Measurements from ENCODE around the gene REM2. TPM values are rescaled to one million over a fixed set of nuclear protein-coding genes. Genes with fewer than 3 reads are reported as not detected.

Gene REM2
- total RNA-seq, 1 experiment from 2014 or later, result 0.73 TPM

DNA sequence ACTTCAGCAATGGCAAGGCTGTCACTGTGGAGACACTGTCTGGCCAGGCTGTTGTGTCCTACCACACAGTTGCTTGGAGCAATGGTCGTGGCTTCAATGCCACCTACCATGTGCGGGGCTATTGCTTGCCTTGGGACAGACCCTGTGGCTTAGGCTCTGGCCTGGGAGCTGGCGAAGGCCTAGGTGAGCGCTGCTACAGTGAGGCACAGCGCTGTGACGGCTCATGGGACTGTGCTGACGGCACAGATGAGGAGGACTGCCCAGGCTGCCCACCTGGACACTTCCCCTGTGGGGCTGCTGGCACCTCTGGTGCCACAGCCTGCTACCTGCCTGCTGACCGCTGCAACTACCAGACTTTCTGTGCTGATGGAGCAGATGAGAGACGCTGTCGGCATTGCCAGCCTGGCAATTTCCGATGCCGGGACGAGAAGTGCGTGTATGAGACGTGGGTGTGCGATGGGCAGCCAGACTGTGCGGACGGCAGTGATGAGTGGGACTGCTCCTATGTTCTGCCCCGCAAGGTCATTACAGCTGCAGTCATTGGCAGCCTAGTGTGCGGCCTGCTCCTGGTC, 7.2 kb upstream of the REM2 start:
- H3K27me3 ChIP-seq (ENCODE audit: control insufficient read depth, insufficient read depth, low read length), result no peaks in the 10 kb centered on the region
- peak; percentile 8 for DNase-seq

DNA sequence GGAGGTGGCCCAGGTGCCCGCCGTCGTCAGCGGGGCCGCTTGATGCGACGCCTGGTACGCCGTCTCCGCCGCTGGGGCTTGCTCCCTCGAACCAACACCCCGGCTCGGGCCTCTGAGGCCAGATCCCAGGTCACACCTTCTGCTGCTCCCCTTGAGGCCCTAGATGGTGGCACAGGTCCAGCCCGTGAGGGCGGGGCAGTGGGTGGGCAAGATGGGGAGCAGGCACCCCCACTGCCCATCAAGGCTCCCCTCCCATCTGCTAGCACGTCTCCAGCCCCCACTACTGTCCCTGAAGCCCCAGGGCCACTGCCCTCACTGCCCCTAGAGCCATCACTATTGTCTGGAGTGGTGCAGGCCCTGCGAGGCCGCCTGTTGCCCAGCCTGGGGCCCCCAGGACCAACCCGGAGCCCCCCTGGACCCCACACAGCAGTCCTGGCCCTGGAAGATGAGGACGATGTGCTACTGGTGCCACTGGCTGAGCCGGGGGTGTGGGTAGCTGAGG, 6.0 kb upstream of the REM2 start:
- peaks cover 4% of the 10 kb centered on the region for H3K36me3 ChIP-seq (replicated peaks; ENCODE audit: control insufficient read depth, insufficient read depth, low read length)
- peak; percentile 27 for DNase-seq
- H3K27me3 ChIP-seq (ENCODE audit: control insufficient read depth, insufficient read depth, low read length), result peaks cover 1% of the 10 kb centered on the region; the same call in 1 of the 2 replicates
- H3K4me3 ChIP-seq (ENCODE audit: insufficient read depth, low read depth, low read length), result no peak overlapping the region

More for the DNA sequence above, 7.2 kb upstream of the REM2 start:
- H3K36me3 ChIP-seq (replicated peaks; ENCODE audit: control insufficient read depth, insufficient read depth, low read length), result peaks cover 4% of the 10 kb centered on the region
- H3K4me3 ChIP-seq (ENCODE audit: insufficient read depth, low read depth, low read length), result no peak overlapping the region

DNA sequence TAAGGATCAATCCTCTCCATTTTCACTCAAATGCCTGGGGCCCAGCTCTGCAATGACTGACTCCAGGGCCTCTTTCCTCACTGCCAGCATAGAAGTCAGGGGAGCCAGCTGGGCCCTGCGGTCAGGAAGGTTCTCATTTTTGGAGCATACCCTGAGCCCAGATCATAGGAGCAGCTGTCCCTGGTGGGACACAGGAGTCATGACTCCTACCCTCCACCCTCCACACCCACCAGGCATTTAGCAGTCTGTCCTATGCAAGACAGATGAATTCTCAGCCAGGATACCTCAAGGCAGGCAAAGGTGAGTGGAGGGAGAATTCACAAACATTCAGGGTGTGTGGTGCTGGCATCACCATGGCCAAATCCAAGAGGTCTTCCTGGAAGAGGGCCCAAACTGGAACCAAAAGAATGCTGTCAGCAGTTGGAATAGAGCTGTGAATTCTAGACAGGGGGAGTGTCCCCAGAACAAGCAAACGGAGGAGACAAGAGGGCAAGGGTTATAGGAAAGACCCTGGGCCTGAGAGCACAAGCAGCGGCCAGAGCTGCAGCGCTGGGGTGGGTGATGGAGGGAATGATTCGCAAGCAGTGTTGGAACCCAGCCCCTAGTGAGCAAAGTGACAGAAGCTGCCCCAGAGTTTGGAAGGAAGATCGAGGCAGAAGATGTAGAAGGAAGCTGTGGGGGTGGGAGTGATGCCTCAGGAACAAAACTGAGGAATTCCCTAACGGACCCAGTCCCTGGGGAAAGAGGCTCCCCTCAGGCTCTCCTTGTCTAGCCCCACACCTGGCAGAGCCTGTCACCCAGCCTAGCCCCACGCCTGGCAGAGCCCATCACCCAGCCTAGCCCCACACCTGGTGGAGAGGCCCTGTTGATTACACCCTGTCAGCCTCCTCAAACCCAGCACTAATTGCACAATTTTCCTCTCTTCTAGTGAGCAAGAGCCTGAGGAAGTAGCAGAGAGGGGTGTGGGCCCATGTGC, 4.5 kb upstream of the REM2 start:
- peak; percentile 14 for DNase-seq
- peaks cover 4% of the 10 kb centered on the region for H3K36me3 ChIP-seq (replicated peaks; ENCODE audit: control insufficient read depth, insufficient read depth, low read length)
- peaks cover 5% of the 10 kb centered on the region for H3K27me3 ChIP-seq (ENCODE audit: control insufficient read depth, insufficient read depth, low read length)
- no peak overlapping the region for H3K4me3 ChIP-seq (ENCODE audit: insufficient read depth, low read depth, low read length)

- peaks cover 2% of the 10 kb centered on the region for H3K36me3 ChIP-seq (replicated peaks; ENCODE audit: control insufficient read depth, insufficient read depth, low read length)
- no peak overlapping the region for H3K4me3 ChIP-seq (ENCODE audit: insufficient read depth, low read depth, low read length)
Observed at GRCh38 chr14:22882064-22882463, 958 bp upstream of the REM2 start.

GRCh38 chr14:22882529-22883172, 371 bp upstream of the REM2 start:
- peak overlapping the region; percentile 15; the same call in 1 of the 2 replicates for H3K4me3 ChIP-seq (ENCODE audit: insufficient read depth, low read depth, low read length)
- peak; percentile 93 for DNase-seq
- peaks cover 28% of the 10 kb centered on the region for H3K27me3 ChIP-seq (ENCODE audit: control insufficient read depth, insufficient read depth, low read length)
- H3K36me3 ChIP-seq (replicated peaks; ENCODE audit: control insufficient read depth, insufficient read depth, low read length), result peaks cover 2% of the 10 kb centered on the region

More at GRCh38 chr14:22882064-22882463, 958 bp upstream of the REM2 start:
- H3K27me3 ChIP-seq (ENCODE audit: control insufficient read depth, insufficient read depth, low read length), result peaks cover 28% of the 10 kb centered on the region
- no peak for DNase-seq

- Histone ChIP-seq H3K27me3 (ENCODE audit: control insufficient read depth, insufficient read depth, low read length) (peaks cover 28% of the 10 kb centered on the region), H3K4me3 (ENCODE audit: insufficient read depth, low read depth, low read length) (no peak overlapping the region), H3K36me3 (replicated peaks; ENCODE audit: control insufficient read depth, insufficient read depth, low read length) (no peaks in the 10 kb centered on the region)
- DNase-seq, result no peak
Observed at GRCh38 chr14:22884076-22884737, 1.2 kb downstream of the REM2 start.

DNA sequence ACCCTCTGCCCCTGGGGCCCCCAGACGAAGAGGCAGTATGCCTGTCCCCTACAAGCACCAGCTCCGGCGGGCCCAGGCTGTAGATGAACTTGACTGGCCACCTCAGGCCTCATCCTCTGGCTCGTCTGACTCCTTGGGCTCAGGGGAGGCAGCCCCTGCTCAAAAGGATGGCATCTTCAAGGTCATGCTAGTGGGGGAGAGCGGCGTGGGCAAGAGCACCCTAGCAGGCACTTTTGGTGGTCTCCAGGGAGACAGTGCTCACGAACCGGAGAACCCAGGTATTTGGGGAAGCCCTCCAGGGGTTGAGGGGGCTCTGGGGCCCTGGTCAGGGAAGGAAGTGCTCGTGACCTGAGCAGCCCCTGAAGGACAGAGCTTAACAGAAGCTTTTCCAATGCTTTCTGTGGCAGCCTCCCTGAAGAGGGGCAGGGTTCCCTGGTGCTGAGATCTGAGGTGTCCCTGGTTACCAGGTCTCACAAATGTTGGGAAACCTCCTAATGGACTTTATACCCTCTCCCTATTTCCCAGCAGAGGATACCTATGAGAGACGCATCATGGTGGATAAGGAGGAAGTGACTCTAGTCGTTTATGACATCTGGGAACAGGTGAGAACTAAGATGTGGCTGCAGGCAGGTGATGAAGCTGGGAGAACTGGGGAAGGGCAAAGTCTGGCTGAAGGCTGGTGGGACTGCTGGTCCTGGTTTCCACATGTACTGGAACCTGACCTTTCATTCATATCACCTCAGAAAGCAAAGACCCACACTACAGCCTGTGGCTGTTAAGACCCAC, 1.9 kb downstream of the REM2 start:
- no peak for DNase-seq
- peaks cover 28% of the 10 kb centered on the region for H3K27me3 ChIP-seq (ENCODE audit: control insufficient read depth, insufficient read depth, low read length)
- H3K36me3 ChIP-seq (replicated peaks; ENCODE audit: control insufficient read depth, insufficient read depth, low read length), result no peaks in the 10 kb centered on the region
- H3K4me3 ChIP-seq (ENCODE audit: insufficient read depth, low read depth, low read length), result no peak overlapping the region

DNA sequence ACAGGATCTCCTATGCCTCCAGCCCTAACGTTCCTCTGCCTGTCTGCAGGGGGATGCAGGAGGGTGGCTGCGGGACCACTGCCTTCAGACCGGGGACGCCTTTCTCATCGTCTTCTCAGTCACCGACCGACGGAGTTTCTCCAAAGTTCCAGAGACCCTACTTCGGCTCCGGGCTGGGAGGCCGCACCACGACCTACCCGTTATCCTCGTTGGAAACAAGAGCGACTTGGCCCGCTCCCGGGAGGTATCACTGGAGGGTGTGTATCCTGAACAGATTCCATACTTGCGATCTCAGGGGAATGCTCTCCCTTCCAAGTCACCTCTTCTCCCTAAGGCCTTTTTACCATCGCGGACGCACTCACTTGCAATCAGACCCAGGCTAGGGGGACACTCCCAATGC, 3.0 kb downstream of the REM2 start:
- peaks cover 28% of the 10 kb centered on the region for H3K27me3 ChIP-seq (ENCODE audit: control insufficient read depth, insufficient read depth, low read length)
- peak overlapping the region; percentile 73 for H3K4me3 ChIP-seq (ENCODE audit: insufficient read depth, low read depth, low read length)
- no peaks in the 10 kb centered on the region for H3K36me3 ChIP-seq (replicated peaks; ENCODE audit: control insufficient read depth, insufficient read depth, low read length)
- DNase-seq, result peak; percentile 36

- Histone ChIP-seq H3K4me3 (ENCODE audit: insufficient read depth, low read depth, low read length) (peak overlapping the region; percentile 73), H3K36me3 (replicated peaks; ENCODE audit: control insufficient read depth, insufficient read depth, low read length) (no peaks in the 10 kb centered on the region), H3K27me3 (ENCODE audit: control insufficient read depth, insufficient read depth, low read length) (peaks cover 26% of the 10 kb centered on the region)
- DNase-seq, result peak; percentile 94
Observed at GRCh38 chr14:22886500-22887259, 3.7 kb downstream of the REM2 start.

DNA sequence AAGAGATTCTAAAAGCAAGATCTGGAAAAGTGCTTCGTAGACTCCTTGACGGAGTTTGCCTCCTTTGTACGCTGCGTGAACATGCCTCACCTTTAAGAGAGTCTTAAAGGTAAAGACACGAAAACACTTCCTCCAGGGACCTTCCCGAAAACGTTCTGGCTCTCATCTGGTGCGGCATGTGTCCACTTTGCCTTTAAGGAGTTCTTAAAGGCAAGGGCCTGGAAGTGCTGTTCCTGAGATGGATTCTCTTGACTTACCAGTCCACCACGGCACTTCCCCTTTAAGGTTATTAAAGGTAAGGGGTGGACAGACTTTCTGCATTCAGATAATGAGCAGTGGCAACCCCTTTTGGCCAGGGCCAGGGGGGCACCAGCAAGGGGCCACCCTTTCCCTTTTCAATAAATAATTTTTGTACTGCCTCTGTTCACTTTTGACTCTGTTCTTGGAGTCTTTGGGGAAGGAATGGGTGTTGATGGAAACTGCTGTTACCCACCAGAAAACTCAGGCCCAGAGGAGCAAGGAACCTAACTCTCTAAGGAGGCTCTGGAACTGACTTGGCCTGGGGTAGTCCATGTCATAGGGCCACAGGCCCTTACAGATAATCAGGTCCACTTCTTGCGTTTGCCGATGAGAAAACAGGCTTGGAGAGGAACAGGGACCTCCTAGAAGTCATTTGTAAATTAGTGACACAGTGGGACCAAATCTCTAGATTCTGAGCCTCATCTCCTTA, 4.4 kb downstream of the REM2 start:
- peak; percentile 89 for DNase-seq
- Histone ChIP-seq H3K36me3 (replicated peaks; ENCODE audit: control insufficient read depth, insufficient read depth, low read length) (no peaks in the 10 kb centered on the region), H3K27me3 (ENCODE audit: control insufficient read depth, insufficient read depth, low read length) (peaks cover 26% of the 10 kb centered on the region), H3K4me3 (ENCODE audit: insufficient read depth, low read depth, low read length) (peak overlapping the region; percentile 73)

DNA sequence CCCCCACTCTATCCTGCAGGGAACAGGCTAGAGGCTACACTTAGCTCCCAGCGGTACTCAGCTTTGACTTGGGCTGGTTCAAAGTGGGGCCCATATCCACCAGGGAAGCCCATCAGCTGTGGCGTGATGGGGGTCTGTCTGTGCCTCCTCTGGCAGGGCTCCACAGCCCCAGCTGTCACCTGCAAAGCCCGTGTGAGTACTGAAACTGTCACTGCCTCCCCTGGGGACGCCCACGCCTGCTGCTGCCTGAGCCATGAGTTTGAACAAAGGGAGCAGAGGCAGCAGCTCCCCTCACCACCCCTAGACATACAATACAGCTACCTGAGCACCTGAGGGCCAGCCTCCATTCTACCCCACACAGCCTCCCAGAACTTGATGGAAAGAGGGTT, 5.0 kb downstream of the REM2 start:
- no peak for DNase-seq
- no peak overlapping the region for H3K4me3 ChIP-seq (ENCODE audit: insufficient read depth, low read depth, low read length)
- H3K36me3 ChIP-seq (replicated peaks; ENCODE audit: control insufficient read depth, insufficient read depth, low read length), result no peaks in the 10 kb centered on the region
- H3K27me3 ChIP-seq (ENCODE audit: control insufficient read depth, insufficient read depth, low read length), result peaks cover 26% of the 10 kb centered on the region

GRCh38 chr14:22888662-22889061, 5.6 kb downstream of the REM2 start:
- no peak for DNase-seq
- H3K27me3 ChIP-seq (ENCODE audit: control insufficient read depth, insufficient read depth, low read length), result peaks cover 22% of the 10 kb centered on the region
- H3K36me3 ChIP-seq (replicated peaks; ENCODE audit: control insufficient read depth, insufficient read depth, low read length), result no peaks in the 10 kb centered on the region
- no peak overlapping the region for H3K4me3 ChIP-seq (ENCODE audit: insufficient read depth, low read depth, low read length)
